ENCODE results near the gene AK8.

AK8 gene

GRCh38 chr9:132793606-132794580 is 84.2 kb downstream of the AK8 start:
- Mint-ChIP-seq H3K9me3 (peaks cover 3% of the 10 kb centered on the region), H3K4me3 (no peak overlapping the region), H3K27ac (no peak overlapping the region), H3K27me3 (peaks cover 26% of the 10 kb centered on the region), H3K4me1 (no peaks in the 10 kb centered on the region), H3K36me3 (no peaks in the 10 kb centered on the region)
- no peak for ATAC-seq

DNA sequence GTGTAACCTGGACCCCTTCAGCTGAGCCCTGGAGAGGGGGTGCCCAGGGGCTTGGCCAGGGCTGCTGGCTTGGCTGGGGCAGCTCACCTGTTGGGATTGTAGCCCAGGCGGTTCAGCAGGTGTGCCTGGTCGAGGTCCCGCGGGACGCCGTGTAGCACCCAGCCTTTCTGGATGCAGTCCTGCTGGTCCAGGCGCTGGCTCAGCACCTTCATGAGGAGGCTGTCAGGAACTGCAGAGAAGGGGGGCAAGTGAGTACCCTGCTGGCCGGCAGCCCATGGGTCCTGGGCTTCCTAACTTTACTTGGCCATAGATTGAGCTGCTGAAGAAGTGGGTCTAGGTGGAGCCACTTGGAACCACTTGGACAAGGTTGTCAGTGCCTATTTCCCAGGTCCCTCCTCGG is 85.5 kb downstream of the AK8 start:
- no peaks in the 10 kb centered on the region for H3K36me3 Mint-ChIP-seq
- no peak overlapping the region for H3K4me3 Mint-ChIP-seq
- peaks cover 6% of the 10 kb centered on the region for H3K4me1 Mint-ChIP-seq
- ATAC-seq, result no peak
- peaks cover 19% of the 10 kb centered on the region for H3K27me3 Mint-ChIP-seq
- H3K9me3 Mint-ChIP-seq, result peaks cover 9% of the 10 kb centered on the region
- no peak overlapping the region for H3K27ac Mint-ChIP-seq

- Mint-ChIP-seq H3K36me3 (no peaks in the 10 kb centered on the region), H3K4me1 (peaks cover 14% of the 10 kb centered on the region), H3K4me3 (no peak overlapping the region), H3K27me3 (peaks cover 22% of the 10 kb centered on the region), H3K27ac (no peak overlapping the region), H3K9me3 (peaks cover 9% of the 10 kb centered on the region)
- ATAC-seq, result no peak
Observed at GRCh38 chr9:132791699-132792240, 86.3 kb downstream of the AK8 start.

DNA sequence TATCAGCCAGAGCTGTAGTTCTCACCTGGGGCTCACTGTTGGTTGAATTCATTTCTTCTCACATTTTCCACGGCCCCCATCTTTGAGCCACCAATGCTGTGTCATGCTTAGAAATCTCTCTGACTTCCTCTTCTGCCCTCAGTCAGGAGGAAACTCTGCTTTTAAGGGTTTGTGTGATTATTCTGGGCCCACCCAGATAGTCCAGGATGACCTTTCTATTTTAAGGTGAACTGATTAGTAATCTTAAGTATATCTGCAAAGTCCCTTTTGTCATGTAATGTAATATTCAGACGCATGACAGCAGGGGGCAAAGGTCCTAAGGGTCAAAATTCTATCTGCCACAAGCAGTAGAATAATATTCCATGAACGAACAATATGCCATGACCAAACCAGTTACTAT is 88.4 kb downstream of the AK8 start:
- Mint-ChIP-seq H3K4me3 (no peak overlapping the region), H3K27me3 (peaks cover 26% of the 10 kb centered on the region), H3K27ac (no peak overlapping the region), H3K4me1 (peaks cover 17% of the 10 kb centered on the region), H3K9me3 (peaks cover 9% of the 10 kb centered on the region), H3K36me3 (no peaks in the 10 kb centered on the region)
- ATAC-seq, result peak; percentile 16

- no peaks in the 10 kb centered on the region for H3K36me3 Mint-ChIP-seq
- peaks cover 17% of the 10 kb centered on the region for H3K4me1 Mint-ChIP-seq
- H3K27me3 Mint-ChIP-seq, result peaks cover 26% of the 10 kb centered on the region
- peak overlapping the region; percentile 28 for H3K27ac Mint-ChIP-seq
- H3K9me3 Mint-ChIP-seq, result peaks cover 9% of the 10 kb centered on the region
- H3K4me3 Mint-ChIP-seq, result no peak overlapping the region
- ATAC-seq, result no peak
Observed at GRCh38 chr9:132788378-132788777, 89.7 kb downstream of the AK8 start.

DNA sequence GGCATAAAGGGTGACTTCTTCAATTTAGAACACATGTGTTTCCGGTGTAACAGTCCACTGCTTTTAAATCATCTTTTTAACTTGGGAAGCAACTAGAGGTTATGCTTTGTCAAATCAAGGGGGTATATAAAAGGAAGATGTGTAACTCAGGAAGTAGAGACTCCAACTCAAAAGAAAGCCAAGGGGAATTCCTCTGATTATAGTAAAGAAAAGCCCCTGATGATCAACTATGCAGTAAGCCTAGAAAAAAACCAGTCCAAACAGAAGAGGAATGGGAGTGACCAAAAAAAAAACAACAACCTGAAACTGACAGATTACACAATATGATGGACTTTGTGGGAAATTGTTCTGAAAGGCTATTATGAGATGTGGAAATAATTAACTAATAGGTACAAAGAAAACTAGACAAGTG is 90.3 kb downstream of the AK8 start:
- H3K27ac Mint-ChIP-seq, result peak overlapping the region; percentile 28
- H3K36me3 Mint-ChIP-seq, result no peaks in the 10 kb centered on the region
- peaks cover 9% of the 10 kb centered on the region for H3K9me3 Mint-ChIP-seq
- no peak for ATAC-seq
- H3K27me3 Mint-ChIP-seq, result peaks cover 26% of the 10 kb centered on the region
- H3K4me1 Mint-ChIP-seq, result peaks cover 17% of the 10 kb centered on the region
- no peak overlapping the region for H3K4me3 Mint-ChIP-seq

GRCh38 chr9:132784286-132784830 is 93.7 kb downstream of the AK8 start:
- H3K27me3 Mint-ChIP-seq, result peaks cover 49% of the 10 kb centered on the region
- no peak overlapping the region for H3K4me3 Mint-ChIP-seq
- H3K4me1 Mint-ChIP-seq, result peaks cover 28% of the 10 kb centered on the region
- peaks cover 6% of the 10 kb centered on the region for H3K9me3 Mint-ChIP-seq
- no peak for ATAC-seq
- H3K36me3 Mint-ChIP-seq, result no peaks in the 10 kb centered on the region
- H3K27ac Mint-ChIP-seq, result no peak overlapping the region

GRCh38 chr9:132783006-132783405 is 95.1 kb downstream of the AK8 start:
- no peak for ATAC-seq
- no peaks in the 10 kb centered on the region for H3K36me3 Mint-ChIP-seq
- H3K27ac Mint-ChIP-seq, result peak overlapping the region; percentile 25
- H3K9me3 Mint-ChIP-seq, result no peaks in the 10 kb centered on the region
- peaks cover 26% of the 10 kb centered on the region for H3K4me1 Mint-ChIP-seq
- H3K27me3 Mint-ChIP-seq, result peaks cover 49% of the 10 kb centered on the region
- no peak overlapping the region for H3K4me3 Mint-ChIP-seq

GRCh38 chr9:132782037-132782436 is 96.0 kb downstream of the AK8 start:
- H3K9me3 Mint-ChIP-seq, result no peaks in the 10 kb centered on the region
- no peak overlapping the region for H3K27ac Mint-ChIP-seq
- ATAC-seq, result no peak
- peaks cover 49% of the 10 kb centered on the region for H3K27me3 Mint-ChIP-seq
- H3K4me1 Mint-ChIP-seq, result peaks cover 16% of the 10 kb centered on the region
- no peak overlapping the region for H3K4me3 Mint-ChIP-seq
- no peaks in the 10 kb centered on the region for H3K36me3 Mint-ChIP-seq

DNA sequence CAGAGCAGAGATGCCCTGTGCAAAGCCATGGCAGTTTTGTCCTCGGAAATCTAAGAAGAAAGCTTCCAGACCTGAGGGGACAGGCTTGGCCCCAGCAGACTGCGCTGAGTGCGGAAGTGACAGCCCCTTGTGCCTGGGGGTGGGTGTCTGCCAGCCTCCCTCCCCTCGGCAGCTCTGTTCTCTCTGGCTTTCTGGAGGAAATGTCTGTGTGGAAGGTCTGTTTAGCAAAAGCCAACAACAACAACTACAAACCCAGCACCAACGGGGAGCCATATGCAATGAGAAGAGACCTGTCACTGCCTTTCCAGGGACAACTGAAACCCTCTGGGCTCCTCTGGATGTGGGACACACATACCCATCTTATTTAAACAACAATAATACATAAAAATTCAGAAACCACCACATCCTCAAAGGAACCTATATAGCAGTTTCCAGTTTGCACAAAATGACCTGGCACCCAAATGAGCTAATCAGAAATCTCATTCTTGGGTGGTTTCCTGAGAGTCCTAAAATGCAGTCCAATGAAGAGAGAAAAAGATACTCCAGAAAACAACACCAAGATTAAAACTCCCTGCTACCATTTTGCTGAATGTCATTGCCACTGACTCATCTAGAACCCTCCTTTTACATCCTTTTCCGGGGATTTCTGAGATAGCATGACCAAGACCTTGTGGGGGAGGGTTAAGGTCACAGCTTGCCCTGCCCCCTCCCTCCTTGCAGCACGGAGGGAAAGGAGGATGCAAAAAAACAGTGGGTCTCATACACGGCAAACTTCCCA is 97.7 kb downstream of the AK8 start:
- no peaks in the 10 kb centered on the region for H3K36me3 Mint-ChIP-seq
- H3K4me3 Mint-ChIP-seq, result no peak overlapping the region
- ATAC-seq, result peak; percentile 64
- no peaks in the 10 kb centered on the region for H3K9me3 Mint-ChIP-seq
- H3K27ac Mint-ChIP-seq, result peak overlapping the region; percentile 35
- H3K27me3 Mint-ChIP-seq, result peaks cover 42% of the 10 kb centered on the region
- H3K4me1 Mint-ChIP-seq, result peaks cover 11% of the 10 kb centered on the region

DNA sequence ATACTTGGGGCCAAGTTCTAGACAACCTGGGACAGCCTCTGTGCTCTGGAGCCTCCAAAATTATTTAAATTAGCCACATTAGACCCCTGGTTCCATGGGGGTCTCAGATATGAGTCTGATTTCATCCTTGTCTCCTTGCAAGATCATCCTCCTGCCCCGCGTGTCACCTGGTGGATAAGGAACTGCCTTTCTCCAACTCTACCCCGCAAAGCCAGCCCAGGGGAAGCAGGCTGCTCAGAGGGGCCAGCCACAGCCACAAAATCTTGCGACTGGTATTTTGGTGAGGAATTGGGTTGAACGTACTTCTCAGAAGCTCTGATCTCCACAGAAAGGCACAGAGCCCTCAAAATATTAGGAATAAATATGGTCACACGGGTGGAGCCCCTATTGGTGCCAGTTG is 101.2 kb downstream of the AK8 start:
- Mint-ChIP-seq H3K27ac (no peak overlapping the region), H3K9me3 (peaks cover 1% of the 10 kb centered on the region), H3K36me3 (peaks cover 2% of the 10 kb centered on the region), H3K27me3 (peaks cover 16% of the 10 kb centered on the region), H3K4me1 (peaks cover 20% of the 10 kb centered on the region), H3K4me3 (no peak overlapping the region)
- no peak for ATAC-seq

DNA sequence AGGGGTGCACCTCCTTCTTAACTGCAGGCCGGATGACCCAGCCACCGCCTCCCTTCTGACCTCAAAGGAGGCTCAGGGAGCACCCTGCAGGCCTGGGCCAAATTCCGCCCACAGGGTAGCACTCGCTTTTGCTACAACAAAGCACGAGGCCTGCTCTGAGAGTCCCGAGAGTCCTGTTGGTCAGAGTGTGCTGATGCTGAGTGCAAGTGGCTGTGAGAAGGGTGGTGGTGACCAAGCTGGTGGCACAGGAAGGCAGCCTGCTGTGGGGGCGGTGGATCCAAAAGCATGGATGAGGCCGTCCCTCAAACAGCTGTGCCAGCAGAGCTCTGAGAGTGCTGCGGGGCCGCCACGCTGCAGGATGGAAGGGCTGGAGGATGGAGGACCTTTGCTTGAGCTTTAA is 101.8 kb downstream of the AK8 start:
- H3K4me1 Mint-ChIP-seq, result peaks cover 20% of the 10 kb centered on the region
- peaks cover 14% of the 10 kb centered on the region for H3K27me3 Mint-ChIP-seq
- peaks cover 7% of the 10 kb centered on the region for H3K36me3 Mint-ChIP-seq
- H3K27ac Mint-ChIP-seq, result no peak overlapping the region
- no peak overlapping the region for H3K4me3 Mint-ChIP-seq
- no peak for ATAC-seq
- H3K9me3 Mint-ChIP-seq, result peaks cover 5% of the 10 kb centered on the region

DNA sequence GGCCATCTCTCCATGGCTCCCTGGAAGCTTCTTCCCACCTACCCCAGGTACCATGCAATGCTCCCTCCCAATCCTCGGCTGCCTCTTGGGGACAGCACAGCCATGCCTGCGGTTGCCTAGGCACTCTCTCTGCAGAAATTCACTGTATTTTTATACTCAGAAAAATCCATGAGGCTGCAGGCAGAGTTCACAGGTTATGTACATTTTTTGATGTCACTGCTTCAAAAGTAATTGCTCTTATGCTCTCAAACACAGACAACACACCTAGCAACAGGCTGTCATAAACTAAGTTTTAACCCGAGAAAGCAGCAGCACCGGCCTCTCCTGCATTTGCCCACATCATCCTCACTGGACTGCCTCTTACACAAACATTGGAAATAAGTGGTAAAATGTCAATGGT is 102.4 kb downstream of the AK8 start:
- H3K9me3 Mint-ChIP-seq, result peaks cover 5% of the 10 kb centered on the region

DNA sequence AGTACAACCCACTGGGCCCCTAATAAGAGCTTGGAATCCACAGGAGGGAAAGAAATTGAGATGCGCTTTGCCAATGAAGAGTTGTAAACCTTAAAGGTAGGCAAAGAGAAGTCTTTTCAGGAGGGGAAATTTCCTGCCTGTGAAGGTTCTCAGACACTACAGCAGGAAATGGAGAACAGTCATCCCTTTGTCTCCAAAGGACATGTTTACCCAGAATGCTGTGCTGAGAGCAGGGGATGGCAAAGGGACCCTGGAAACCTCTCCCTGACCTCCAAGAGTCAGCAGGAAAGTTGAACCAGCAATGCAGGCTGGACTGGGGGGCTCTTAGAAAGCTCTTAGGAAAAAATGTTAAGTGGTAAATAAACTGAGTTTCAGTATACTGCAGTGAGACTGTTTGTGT is 103.2 kb downstream of the AK8 start:
- Mint-ChIP-seq H3K27ac (no peak overlapping the region), H3K36me3 (peaks cover 7% of the 10 kb centered on the region), H3K9me3 (peaks cover 5% of the 10 kb centered on the region), H3K27me3 (peaks cover 4% of the 10 kb centered on the region), H3K4me3 (no peak overlapping the region), H3K4me1 (peaks cover 12% of the 10 kb centered on the region)
- ATAC-seq, result no peak

More for the DNA sequence above, 102.4 kb downstream of the AK8 start:
- ATAC-seq, result no peak
- peaks cover 12% of the 10 kb centered on the region for H3K27me3 Mint-ChIP-seq
- no peak overlapping the region for H3K27ac Mint-ChIP-seq
- H3K36me3 Mint-ChIP-seq, result peaks cover 7% of the 10 kb centered on the region
- H3K4me1 Mint-ChIP-seq, result peaks cover 19% of the 10 kb centered on the region
- H3K4me3 Mint-ChIP-seq, result no peak overlapping the region

DNA sequence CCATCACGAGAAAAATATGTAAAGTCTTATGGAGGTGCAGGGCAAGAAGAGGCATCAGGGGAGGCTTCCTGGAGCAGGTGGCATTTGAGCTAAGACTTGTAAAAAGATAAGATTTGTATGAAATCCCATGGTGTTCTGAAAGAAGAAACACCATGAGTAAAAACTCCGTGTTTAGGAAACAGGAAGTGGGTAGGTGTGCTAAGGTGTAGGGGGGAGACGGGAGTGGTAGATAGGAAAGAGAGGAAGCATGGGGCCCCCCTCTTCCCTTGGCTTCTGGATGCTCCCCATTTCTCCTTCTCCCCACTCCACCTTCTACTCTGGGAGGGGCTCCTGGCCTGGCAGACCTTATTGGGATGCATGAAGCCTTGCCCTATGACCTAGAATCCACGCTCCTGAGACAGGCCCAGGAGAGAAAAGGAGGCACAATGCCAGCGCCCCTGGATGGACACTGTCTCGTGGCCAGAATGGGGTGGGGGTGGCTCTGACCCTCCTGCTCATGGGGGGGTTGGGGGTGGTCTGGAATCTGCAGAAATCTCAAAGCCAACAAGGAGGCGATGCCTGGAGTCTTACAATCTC is 104.2 kb downstream of the AK8 start:
- peaks cover 7% of the 10 kb centered on the region for H3K36me3 Mint-ChIP-seq
- H3K27me3 Mint-ChIP-seq, result no peaks in the 10 kb centered on the region
- no peak overlapping the region for H3K4me3 Mint-ChIP-seq
- H3K4me1 Mint-ChIP-seq, result peaks cover 9% of the 10 kb centered on the region
- no peak for ATAC-seq
- no peak overlapping the region for H3K27ac Mint-ChIP-seq
- peaks cover 5% of the 10 kb centered on the region for H3K9me3 Mint-ChIP-seq
